HEK293 (cell line): ENCODE data around the gene TMEM232.
A peak's percentile ranks its signal among the peaks of the same experiment; 100 is the strongest.

Experiments used
- HOXD13 ChIP-seq: sonication (generic); formaldehyde crosslinking; IDR thresholded peaks from 2 replicates; pipeline ENCODE4 v1.8.0; 2022; ENCODE audit warnings: missing genetic modification reagents, borderline replicate concordance
- SCRT1 ChIP-seq: fragments of 450-650 bp; formaldehyde crosslinking; IDR thresholded peaks from 2 replicates; pipeline ENCODE4 v1.5.1; 2016; ENCODE audit warnings: missing biosample characterization, missing genetic modification characterization, borderline replicate concordance
- SP3 ChIP-seq: fragments of 450-650 bp; formaldehyde crosslinking; IDR thresholded peaks from 2 replicates; pipeline ENCODE4 v1.5.1; 2016; ENCODE audit warnings: missing biosample characterization, missing genetic modification characterization
- ZFP3 ChIP-seq: fragments of 450-650 bp; formaldehyde crosslinking; IDR thresholded peaks from 2 replicates; pipeline ENCODE4 v1.5.1; 2016; ENCODE audit warnings: low read depth, missing biosample characterization, missing genetic modification characterization
- ZNF202 ChIP-seq: fragments of 450-650 bp; formaldehyde crosslinking; IDR thresholded peaks from 2 replicates; pipeline ENCODE4 v1.5.1; 2016; ENCODE audit warnings: missing biosample characterization, missing genetic modification characterization, borderline replicate concordance
- ZNF292 ChIP-seq: fragments of 450-650 bp; formaldehyde crosslinking; IDR thresholded peaks from 2 replicates; pipeline ENCODE4 v1.5.1; 2016; ENCODE audit warnings: low read depth, missing biosample characterization, missing genetic modification characterization, borderline replicate concordance
- ZNF391 ChIP-seq: fragments of 450-650 bp; formaldehyde crosslinking; IDR thresholded peaks from 2 replicates; pipeline ENCODE4 v1.5.1; 2016; ENCODE audit warnings: low read depth, missing biosample characterization, missing genetic modification characterization, borderline replicate concordance
- ZNF423 ChIP-seq: fragments of 450-650 bp; formaldehyde crosslinking; IDR thresholded peaks from 2 replicates; pipeline ENCODE4 v1.5.1; 2016; ENCODE audit warnings: missing biosample characterization, missing genetic modification characterization
- ZNF501 ChIP-seq: fragments of 450-650 bp; formaldehyde crosslinking; IDR thresholded peaks from 2 replicates; pipeline ENCODE4 v1.5.1; 2016; ENCODE audit warnings: missing biosample characterization, missing genetic modification characterization
- ZNF521 ChIP-seq: fragments of 450-650 bp; formaldehyde crosslinking; IDR thresholded peaks from 2 replicates; pipeline ENCODE4 v1.5.1; 2017; ENCODE audit warnings: missing biosample characterization, mild to moderate bottlenecking, missing genetic modification characterization
- ZNF548 ChIP-seq: fragments of 450-650 bp; formaldehyde crosslinking; IDR thresholded peaks from 2 replicates; pipeline ENCODE4 v1.5.1; 2016; ENCODE audit warnings: missing biosample characterization, missing genetic modification characterization
- ZNF549 ChIP-seq: fragments of 450-650 bp; IDR thresholded peaks from 2 replicates; pipeline ENCODE4 v1.5.1; 2018; ENCODE audit warnings: missing biosample characterization, missing genetic modification characterization, mild to moderate bottlenecking, inconsistent platforms, moderate library complexity
- ZNF660 ChIP-seq: fragments of 450-650 bp; IDR thresholded peaks from 2 replicates; pipeline ENCODE4 v1.5.1; 2018; ENCODE audit warnings: missing biosample characterization, mild to moderate bottlenecking, missing genetic modification characterization
- ZNF677 ChIP-seq: fragments of 450-650 bp; IDR thresholded peaks from 2 replicates; pipeline ENCODE4 v1.5.0; 2018; ENCODE audit warnings: missing biosample characterization, mild to moderate bottlenecking, missing genetic modification characterization, moderate library complexity
- ZNF777 ChIP-seq: fragments of 450-650 bp; formaldehyde crosslinking; IDR thresholded peaks from 2 replicates; pipeline ENCODE4 v1.5.1; 2017; ENCODE audit warnings: missing biosample characterization, missing genetic modification characterization, borderline replicate concordance
- ZNF792 ChIP-seq: fragments of 450-650 bp; formaldehyde crosslinking; IDR thresholded peaks from 2 replicates; pipeline ENCODE4 v1.5.1; 2016; ENCODE audit warnings: missing biosample characterization, missing genetic modification characterization
- ZXDB ChIP-seq: fragments of 450-650 bp; formaldehyde crosslinking; IDR thresholded peaks from 2 replicates; pipeline ENCODE4 v1.5.1; 2016; ENCODE audit warnings: missing biosample characterization, missing genetic modification characterization
- TF ChIP-seq, protein P1 (sequence below): fragments of 450-650 bp; formaldehyde crosslinking; conservative IDR thresholded peaks from 2 replicates; pipeline ENCODE4 v1.5.1; 2016; ENCODE audit warnings: low read depth, missing biosample characterization, missing genetic modification characterization
- TF ChIP-seq, protein P2 (sequence below): fragments of 450-650 bp; formaldehyde crosslinking; IDR thresholded peaks from 2 replicates; pipeline ENCODE4 v1.5.1; 2016; ENCODE audit warnings: missing biosample characterization, missing genetic modification characterization
- TF ChIP-seq, protein P3 (sequence below): fragments of 450-650 bp; formaldehyde crosslinking; IDR thresholded peaks from 2 replicates; pipeline ENCODE4 v1.5.1; 2016; ENCODE audit warnings: missing biosample characterization, missing genetic modification characterization
- TF ChIP-seq, protein P4 (sequence below): fragments of 450-650 bp; formaldehyde crosslinking; IDR thresholded peaks from 2 replicates; pipeline ENCODE4 v1.5.1; 2016; ENCODE audit warnings: missing biosample characterization, missing genetic modification characterization, low read depth
- TF ChIP-seq, protein P5 (sequence below): fragments of 450-650 bp; formaldehyde crosslinking; optimal IDR thresholded peaks from 2 replicates; pipeline ENCODE3; 2016; ENCODE audit warnings: missing biosample characterization, mild to moderate bottlenecking, missing genetic modification characterization
- TF ChIP-seq, protein P6 (sequence below): fragments of 450-650 bp; formaldehyde crosslinking; IDR thresholded peaks from 2 replicates; pipeline ENCODE4 v1.5.1; 2016; ENCODE audit warnings: missing biosample characterization, missing genetic modification characterization

TMEM232 gene

DNA sequence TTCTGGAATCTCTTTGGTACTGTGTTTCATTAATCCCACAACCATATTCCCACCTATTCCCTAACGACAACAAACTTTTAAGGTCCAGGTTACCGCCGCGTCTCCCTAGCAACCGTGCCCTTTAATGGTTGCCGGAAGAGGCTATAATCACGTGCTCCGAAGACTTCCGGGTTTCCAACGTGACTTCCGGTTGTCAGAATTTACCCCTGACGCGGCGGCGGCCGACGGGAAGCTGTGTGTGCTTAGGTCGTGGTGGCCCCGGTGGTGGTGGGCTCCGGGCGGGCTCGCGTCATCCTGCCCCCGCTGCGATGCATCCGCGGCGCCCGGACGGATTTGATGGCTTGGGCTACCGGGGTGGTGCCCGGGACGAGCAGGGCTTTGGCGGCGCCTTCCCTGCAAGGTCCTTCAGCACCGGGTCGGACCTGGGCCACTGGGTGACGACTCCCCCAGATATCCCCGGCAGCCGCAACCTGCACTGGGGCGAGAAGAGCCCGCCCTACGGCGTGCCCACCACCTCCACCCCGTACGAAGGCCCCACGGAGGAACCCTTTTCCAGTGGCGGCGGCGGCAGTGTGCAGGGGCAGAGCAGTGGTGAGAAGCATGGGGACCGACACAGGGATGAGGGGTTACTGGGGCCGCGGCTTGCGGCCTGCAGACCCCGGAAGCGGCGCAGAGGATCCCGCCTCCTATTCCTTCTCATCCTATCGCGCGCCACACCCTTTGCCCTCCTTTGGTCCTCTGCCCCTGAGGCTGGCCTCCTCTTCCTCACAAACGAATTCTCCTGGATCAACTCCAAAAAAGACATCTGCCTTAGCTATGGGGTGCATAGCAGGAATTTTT is 12.6 kb upstream of the TMEM232 start, which contains the start of gene SLC25A46 (continued):
- TF ChIP-seq ZXDB (peak; percentile 82; the same call in 1 of the 2 replicates), HOXD13 (CRISPR knock-in tag) (no peak), ZNF391 (peak; percentile 63; the same call in 1 of the 2 replicates), ZNF792 (tag by site-specific recombination) (no peak), ZNF777 (tag by site-specific recombination) (peak; percentile 45; the same call in 1 of the 2 replicates), ZNF501 (peak; percentile 95), SCRT1 (tag by site-specific recombination) (no peak), ZNF677 (tag by site-specific recombination) (no peak), SP3 (tag by site-specific recombination) (peak; percentile 44; the same call in 1 of the 2 replicates), ZNF548 (no peak), ZFP3 (tag by site-specific recombination) (no peak), ZNF549 (tag by site-specific recombination) (no peak), ZNF660 (tag by site-specific recombination) (no peak), ZNF202 (tag by site-specific recombination) (no peak), ZNF292 (tag by site-specific recombination) (no peak), ZNF423 (tag by site-specific recombination) (0 out of 2 replicates have a peak, but pooled peaks have one; percentile 37), ZNF521 (tag by site-specific recombination) (no peak)
- TF ChIP-seq, protein P1, sequence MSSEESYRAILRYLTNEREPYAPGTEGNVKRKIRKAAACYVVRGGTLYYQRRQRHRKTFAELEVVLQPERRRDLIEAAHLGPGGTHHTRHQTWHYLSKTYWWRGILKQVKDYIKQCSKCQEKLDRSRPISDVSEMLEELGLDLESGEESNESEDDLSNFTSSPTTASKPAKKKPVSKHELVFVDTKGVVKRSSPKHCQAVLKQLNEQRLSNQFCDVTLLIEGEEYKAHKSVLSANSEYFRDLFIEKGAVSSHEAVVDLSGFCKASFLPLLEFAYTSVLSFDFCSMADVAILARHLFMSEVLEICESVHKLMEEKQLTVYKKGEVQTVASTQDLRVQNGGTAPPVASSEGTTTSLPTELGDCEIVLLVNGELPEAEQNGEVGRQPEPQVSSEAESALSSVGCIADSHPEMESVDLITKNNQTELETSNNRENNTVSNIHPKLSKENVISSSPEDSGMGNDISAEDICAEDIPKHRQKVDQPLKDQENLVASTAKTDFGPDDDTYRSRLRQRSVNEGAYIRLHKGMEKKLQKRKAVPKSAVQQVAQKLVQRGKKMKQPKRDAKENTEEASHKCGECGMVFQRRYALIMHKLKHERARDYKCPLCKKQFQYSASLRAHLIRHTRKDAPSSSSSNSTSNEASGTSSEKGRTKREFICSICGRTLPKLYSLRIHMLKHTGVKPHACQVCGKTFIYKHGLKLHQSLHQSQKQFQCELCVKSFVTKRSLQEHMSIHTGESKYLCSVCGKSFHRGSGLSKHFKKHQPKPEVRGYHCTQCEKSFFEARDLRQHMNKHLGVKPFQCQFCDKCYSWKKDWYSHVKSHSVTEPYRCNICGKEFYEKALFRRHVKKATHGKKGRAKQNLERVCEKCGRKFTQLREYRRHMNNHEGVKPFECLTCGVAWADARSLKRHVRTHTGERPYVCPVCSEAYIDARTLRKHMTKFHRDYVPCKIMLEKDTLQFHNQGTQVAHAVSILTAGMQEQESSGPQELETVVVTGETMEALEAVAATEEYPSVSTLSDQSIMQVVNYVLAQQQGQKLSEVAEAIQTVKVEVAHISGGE: peak; percentile 92
- TF ChIP-seq, protein P2, sequence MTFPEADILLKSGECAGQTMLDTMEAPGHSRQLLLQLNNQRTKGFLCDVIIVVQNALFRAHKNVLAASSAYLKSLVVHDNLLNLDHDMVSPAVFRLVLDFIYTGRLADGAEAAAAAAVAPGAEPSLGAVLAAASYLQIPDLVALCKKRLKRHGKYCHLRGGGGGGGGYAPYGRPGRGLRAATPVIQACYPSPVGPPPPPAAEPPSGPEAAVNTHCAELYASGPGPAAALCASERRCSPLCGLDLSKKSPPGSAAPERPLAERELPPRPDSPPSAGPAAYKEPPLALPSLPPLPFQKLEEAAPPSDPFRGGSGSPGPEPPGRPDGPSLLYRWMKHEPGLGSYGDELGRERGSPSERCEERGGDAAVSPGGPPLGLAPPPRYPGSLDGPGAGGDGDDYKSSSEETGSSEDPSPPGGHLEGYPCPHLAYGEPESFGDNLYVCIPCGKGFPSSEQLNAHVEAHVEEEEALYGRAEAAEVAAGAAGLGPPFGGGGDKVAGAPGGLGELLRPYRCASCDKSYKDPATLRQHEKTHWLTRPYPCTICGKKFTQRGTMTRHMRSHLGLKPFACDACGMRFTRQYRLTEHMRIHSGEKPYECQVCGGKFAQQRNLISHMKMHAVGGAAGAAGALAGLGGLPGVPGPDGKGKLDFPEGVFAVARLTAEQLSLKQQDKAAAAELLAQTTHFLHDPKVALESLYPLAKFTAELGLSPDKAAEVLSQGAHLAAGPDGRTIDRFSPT (tag by site-specific recombination): peak; percentile 31; the same call in 1 of the 2 replicates
- TF ChIP-seq, protein P3, sequence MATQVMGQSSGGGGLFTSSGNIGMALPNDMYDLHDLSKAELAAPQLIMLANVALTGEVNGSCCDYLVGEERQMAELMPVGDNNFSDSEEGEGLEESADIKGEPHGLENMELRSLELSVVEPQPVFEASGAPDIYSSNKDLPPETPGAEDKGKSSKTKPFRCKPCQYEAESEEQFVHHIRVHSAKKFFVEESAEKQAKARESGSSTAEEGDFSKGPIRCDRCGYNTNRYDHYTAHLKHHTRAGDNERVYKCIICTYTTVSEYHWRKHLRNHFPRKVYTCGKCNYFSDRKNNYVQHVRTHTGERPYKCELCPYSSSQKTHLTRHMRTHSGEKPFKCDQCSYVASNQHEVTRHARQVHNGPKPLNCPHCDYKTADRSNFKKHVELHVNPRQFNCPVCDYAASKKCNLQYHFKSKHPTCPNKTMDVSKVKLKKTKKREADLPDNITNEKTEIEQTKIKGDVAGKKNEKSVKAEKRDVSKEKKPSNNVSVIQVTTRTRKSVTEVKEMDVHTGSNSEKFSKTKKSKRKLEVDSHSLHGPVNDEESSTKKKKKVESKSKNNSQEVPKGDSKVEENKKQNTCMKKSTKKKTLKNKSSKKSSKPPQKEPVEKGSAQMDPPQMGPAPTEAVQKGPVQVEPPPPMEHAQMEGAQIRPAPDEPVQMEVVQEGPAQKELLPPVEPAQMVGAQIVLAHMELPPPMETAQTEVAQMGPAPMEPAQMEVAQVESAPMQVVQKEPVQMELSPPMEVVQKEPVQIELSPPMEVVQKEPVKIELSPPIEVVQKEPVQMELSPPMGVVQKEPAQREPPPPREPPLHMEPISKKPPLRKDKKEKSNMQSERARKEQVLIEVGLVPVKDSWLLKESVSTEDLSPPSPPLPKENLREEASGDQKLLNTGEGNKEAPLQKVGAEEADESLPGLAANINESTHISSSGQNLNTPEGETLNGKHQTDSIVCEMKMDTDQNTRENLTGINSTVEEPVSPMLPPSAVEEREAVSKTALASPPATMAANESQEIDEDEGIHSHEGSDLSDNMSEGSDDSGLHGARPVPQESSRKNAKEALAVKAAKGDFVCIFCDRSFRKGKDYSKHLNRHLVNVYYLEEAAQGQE (tag by site-specific recombination): peak; percentile 35; the same call in 1 of the 2 replicates
- TF ChIP-seq, protein P4, sequence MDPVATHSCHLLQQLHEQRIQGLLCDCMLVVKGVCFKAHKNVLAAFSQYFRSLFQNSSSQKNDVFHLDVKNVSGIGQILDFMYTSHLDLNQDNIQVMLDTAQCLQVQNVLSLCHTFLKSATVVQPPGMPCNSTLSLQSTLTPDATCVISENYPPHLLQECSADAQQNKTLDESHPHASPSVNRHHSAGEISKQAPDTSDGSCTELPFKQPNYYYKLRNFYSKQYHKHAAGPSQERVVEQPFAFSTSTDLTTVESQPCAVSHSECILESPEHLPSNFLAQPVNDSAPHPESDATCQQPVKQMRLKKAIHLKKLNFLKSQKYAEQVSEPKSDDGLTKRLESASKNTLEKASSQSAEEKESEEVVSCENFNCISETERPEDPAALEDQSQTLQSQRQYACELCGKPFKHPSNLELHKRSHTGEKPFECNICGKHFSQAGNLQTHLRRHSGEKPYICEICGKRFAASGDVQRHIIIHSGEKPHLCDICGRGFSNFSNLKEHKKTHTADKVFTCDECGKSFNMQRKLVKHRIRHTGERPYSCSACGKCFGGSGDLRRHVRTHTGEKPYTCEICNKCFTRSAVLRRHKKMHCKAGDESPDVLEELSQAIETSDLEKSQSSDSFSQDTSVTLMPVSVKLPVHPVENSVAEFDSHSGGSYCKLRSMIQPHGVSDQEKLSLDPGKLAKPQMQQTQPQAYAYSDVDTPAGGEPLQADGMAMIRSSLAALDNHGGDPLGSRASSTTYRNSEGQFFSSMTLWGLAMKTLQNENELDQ (tag by site-specific recombination): no peak
- TF ChIP-seq, protein P5, sequence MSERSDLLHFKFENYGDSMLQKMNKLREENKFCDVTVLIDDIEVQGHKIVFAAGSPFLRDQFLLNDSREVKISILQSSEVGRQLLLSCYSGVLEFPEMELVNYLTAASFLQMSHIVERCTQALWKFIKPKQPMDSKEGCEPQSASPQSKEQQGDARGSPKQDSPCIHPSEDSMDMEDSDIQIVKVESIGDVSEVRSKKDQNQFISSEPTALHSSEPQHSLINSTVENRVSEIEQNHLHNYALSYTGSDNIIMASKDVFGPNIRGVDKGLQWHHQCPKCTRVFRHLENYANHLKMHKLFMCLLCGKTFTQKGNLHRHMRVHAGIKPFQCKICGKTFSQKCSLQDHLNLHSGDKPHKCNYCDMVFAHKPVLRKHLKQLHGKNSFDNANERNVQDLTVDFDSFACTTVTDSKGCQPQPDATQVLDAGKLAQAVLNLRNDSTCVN (tag by site-specific recombination): peak; percentile 44
- TF ChIP-seq, protein P6, sequence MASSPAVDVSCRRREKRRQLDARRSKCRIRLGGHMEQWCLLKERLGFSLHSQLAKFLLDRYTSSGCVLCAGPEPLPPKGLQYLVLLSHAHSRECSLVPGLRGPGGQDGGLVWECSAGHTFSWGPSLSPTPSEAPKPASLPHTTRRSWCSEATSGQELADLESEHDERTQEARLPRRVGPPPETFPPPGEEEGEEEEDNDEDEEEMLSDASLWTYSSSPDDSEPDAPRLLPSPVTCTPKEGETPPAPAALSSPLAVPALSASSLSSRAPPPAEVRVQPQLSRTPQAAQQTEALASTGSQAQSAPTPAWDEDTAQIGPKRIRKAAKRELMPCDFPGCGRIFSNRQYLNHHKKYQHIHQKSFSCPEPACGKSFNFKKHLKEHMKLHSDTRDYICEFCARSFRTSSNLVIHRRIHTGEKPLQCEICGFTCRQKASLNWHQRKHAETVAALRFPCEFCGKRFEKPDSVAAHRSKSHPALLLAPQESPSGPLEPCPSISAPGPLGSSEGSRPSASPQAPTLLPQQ (tag by site-specific recombination): no peak
